Heart left ventricle (tissue), 13 donors: ENCODE data around the gene BECN2.

Experiments
- CTCF ChIP-seq, 12 donors: fragments of 200-600 bp; sonication (generic) in 4 of 12; IDR thresholded peaks; one replicate each; pipeline versions ENCODE4 v1.5.0 to v1.8.0; 2018 to 2022; ENCODE audit warnings: antibody characterized with exemption in 12 of 12, mild to moderate bottlenecking in 5 of 12
- POLR2A ChIP-seq, 2 donors: fragments of 450-650 bp; IDR thresholded peaks; one replicate each; pipeline ENCODE4 v1.6.1; 2017; ENCODE audit warnings: antibody characterized with exemption in 2 of 2, mild to moderate bottlenecking in 2 of 2, moderate library complexity in 2 of 2
- donor health status: ischemic (EF 13 %, LVEDD 7.1; RV severe dilation, severe dysfunction).
- donor health status: DM: no; HTN: yes; CAD: no.
- donor health status: DM: no; HTN: no; CAD: no.
- donor health status: ischemic (EF 25% LVEDD 6.9; RV normal size, moderate dysfunction).
- donor health status: ischemic (EF 25% LVEDD 5.7; RV mildly dilated, moderate dysfunction).
- donor health status: ischemic (EF 35%, LVEDD 5.7; RV mildly dilated, moderate dysfunction).
- donor health status: nonischemic (EF 11% LVEDD 7.7; RV severe dilation, severe dysfunction).
- donor health status: DM: yes; HTN: yes; CAD: no.
- donor health status: PGD.
- donor health status: ischemic (EF 29% LVEDD 5.4; RV normal size, mild dysfunction).
- donor health status: nonischemic (EF 23%, LVEDD 6.1; RV moderate dilation, normal function).

- no peak for TF ChIP-seq CTCF (IDR thresholded peaks at IDR 0.05)
- no peak for TF ChIP-seq POLR2A (IDR thresholded peaks at IDR 0.05)
These were observed 22.7 kb upstream of the BECN2 start for GRCh38 chr1:241934866-241935265.
